Smooth muscle cell (in vitro differentiated cells): Measurements from ENCODE around the gene FNDC3B. TPM values are rescaled to one million over a fixed set of nuclear protein-coding genes. Genes with fewer than 3 reads are reported as not detected.

Source experiments
- DNase-seq: peaks from one replicate; lab custom pipeline; 2025; ENCODE audit not compliant: unreplicated experiment; lab: John Stamatoyannopoulos, UW
- H2AFZ ChIP-seq: fragments of 200-600 bp; sonication (generic); 2 replicates; pipeline ENCODE4 v1.6.0; 2016; ENCODE audit warnings: antibody characterized with exemption, low read depth, mild to moderate bottlenecking
- H3F3A ChIP-seq: fragments of 200-600 bp; sonication (generic); 2 replicates; pipeline ENCODE4 v1.6.0; 2017; ENCODE audit warnings: antibody characterized with exemption, low read depth
- H3K27ac ChIP-seq: fragments of 200-600 bp; sonication (generic); 2 replicates; pipeline ENCODE4 v1.5.1; 2016; ENCODE audit warnings: low read depth, mild to moderate bottlenecking
- H3K27me3 ChIP-seq: fragments of 200-600 bp; sonication (generic); 2 replicates; pipeline ENCODE4 v1.6.1; 2016; ENCODE audit warnings: low read depth, mild to moderate bottlenecking
- H3K36me3 ChIP-seq: fragments of 200-600 bp; sonication (generic); 2 replicates; pipeline ENCODE4 v1.5.1; 2016; ENCODE audit warnings: low read depth
- H3K4me1 ChIP-seq: fragments of 200-600 bp; sonication (generic); 2 replicates; pipeline ENCODE4 v1.5.1; 2016; ENCODE audit warnings: low read depth
- H3K4me2 ChIP-seq: fragments of 200-600 bp; sonication (generic); 2 replicates; pipeline ENCODE4 v1.6.0; 2016; ENCODE audit warnings: mild to moderate bottlenecking
- H3K4me3 ChIP-seq: fragments of 200-600 bp; sonication (generic); 2 replicates; pipeline ENCODE4 v1.5.1; 2016; ENCODE audit warnings: mild to moderate bottlenecking
- H3K79me2 ChIP-seq: fragments of 200-600 bp; sonication (generic); 2 replicates; pipeline ENCODE4 v1.6.0; 2016; ENCODE audit warnings: low read depth, mild to moderate bottlenecking
- H3K9ac ChIP-seq: fragments of 200-600 bp; sonication (generic); 2 replicates; pipeline ENCODE4 v1.6.0; 2016; ENCODE audit warnings: low read depth
- H3K9me3 ChIP-seq: fragments of 200-600 bp; sonication (generic); replicated peaks from 2 replicates; pipeline ENCODE4 v1.5.1; 2016; ENCODE audit warnings: low read depth
- H4K20me1 ChIP-seq: fragments of 200-600 bp; sonication (generic); 2 replicates; pipeline ENCODE4 v1.6.0; 2016; ENCODE audit warnings: low read depth
- CTCF ChIP-seq: fragments of 200-600 bp; sonication (generic); IDR thresholded peaks from 2 replicates; pipeline ENCODE4 v1.5.1; 2017; ENCODE audit warnings: borderline replicate concordance, mild to moderate bottlenecking, antibody characterized with exemption; ENCODE audit not compliant: insufficient read depth, poor library complexity, severe bottlenecking
- WGBS: methylation state at CpG from one replicate; pipeline ENCODE4 v1.1.7; 2016; ENCODE audit warnings: low lambda C conversion rate; 5-methylcytosine and 5-hydroxymethylcytosine counted together
- polyA plus RNA-seq: library from polyadenylated mRNA; unstranded; fragments of >200 nt; fragmentation: Nextera tagmentation; extraction: Ambion mirVana; gene quantifications from 2 replicates; pipeline ENCODE4 v1.2.1, GENCODE V29; 2016
- total RNA-seq: library from RNA; depleted of rRNA; stranded (reverse); fragments of >200 nt; gene quantifications from 2 replicates; pipeline ENCODE4 v1.2.3, GENCODE V29; 2014

The FNDC3B gene
- total and polyA plus RNA-seq, 2 experiments from 2014 or later = 149 to 294 TPM

GRCh38 chr3:172362583-172362982 is 323.2 kb downstream of the FNDC3B start:
- Histone ChIP-seq H3F3A (peaks cover 73% of the 10 kb centered on the region), H3K4me2 (no peak overlapping the region), H3K36me3 (peaks cover 50% of the 10 kb centered on the region), H2AFZ (no peak overlapping the region), H3K9ac (no peak overlapping the region), H3K27me3 (no peaks in the 10 kb centered on the region), H4K20me1 (peaks cover 97% of the 10 kb centered on the region), H3K9me3 (no peaks in the 10 kb centered on the region), H3K4me3 (no peak overlapping the region), H3K4me1 (peaks cover 13% of the 10 kb centered on the region), H3K27ac (no peak overlapping the region), H3K79me2 (peaks cover 43% of the 10 kb centered on the region)
- no peak for TF ChIP-seq CTCF
- DNase-seq = no peak
- WGBS = 97% methylated on average over 1 of the region's 1 CpG

GRCh38 chr3:172364374-172365027 is 325.1 kb downstream of the FNDC3B start:
- no peak for DNase-seq
- Histone ChIP-seq H3K9me3 (no peaks in the 10 kb centered on the region), H3K4me1 (peaks cover 13% of the 10 kb centered on the region), H3F3A (peaks cover 75% of the 10 kb centered on the region), H4K20me1 (peaks cover 99% of the 10 kb centered on the region), H3K27me3 (no peaks in the 10 kb centered on the region), H3K9ac (no peak overlapping the region), H2AFZ (no peak overlapping the region), H3K36me3 (peaks cover 44% of the 10 kb centered on the region), H3K79me2 (peaks cover 39% of the 10 kb centered on the region), H3K4me3 (no peak overlapping the region), H3K27ac (peak overlapping the region; percentile 70), H3K4me2 (no peak overlapping the region)
- WGBS = 93% methylated on average over 3 of the region's 3 CpGs
- no peak for TF ChIP-seq CTCF

- Histone ChIP-seq H3K36me3 (peaks cover 41% of the 10 kb centered on the region), H3K4me2 (no peak overlapping the region), H3K27me3 (no peaks in the 10 kb centered on the region), H3K27ac (peak overlapping the region; percentile 70), H3F3A (peaks cover 78% of the 10 kb centered on the region), H3K9me3 (no peaks in the 10 kb centered on the region), H3K79me2 (peaks cover 39% of the 10 kb centered on the region), H3K9ac (no peak overlapping the region), H3K4me1 (peaks cover 13% of the 10 kb centered on the region), H2AFZ (no peak overlapping the region), H3K4me3 (no peak overlapping the region), H4K20me1 (peaks cover 99% of the 10 kb centered on the region)
- no peak for DNase-seq
- TF ChIP-seq CTCF = no peak
- WGBS = 96% methylated on average over 3 of the region's 3 CpGs
Observed at GRCh38 chr3:172365028-172365567, 325.7 kb downstream of the FNDC3B start.
